ENCODE data around the gene PRRX1.

Gene PRRX1

DNA sequence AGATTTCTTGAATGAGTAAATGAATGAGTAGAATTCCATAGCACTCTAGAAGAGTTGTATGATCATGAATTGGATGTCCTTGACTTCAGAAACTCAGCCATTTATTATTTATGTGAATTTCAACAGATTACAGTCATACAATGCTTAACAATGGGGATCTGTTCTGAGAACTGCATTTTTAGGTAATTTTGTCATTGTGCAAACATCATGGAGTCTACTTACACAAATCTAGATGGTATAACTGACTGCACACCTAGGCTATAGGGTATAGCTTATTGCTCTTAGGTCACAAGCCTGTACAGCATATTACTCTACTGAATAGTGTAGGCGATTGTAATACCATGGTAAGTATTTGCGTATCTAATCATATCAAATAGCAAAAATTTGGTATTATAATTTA is 59.6 kb downstream of the PRRX1 start:
- no peak for DNase-seq

DNA sequence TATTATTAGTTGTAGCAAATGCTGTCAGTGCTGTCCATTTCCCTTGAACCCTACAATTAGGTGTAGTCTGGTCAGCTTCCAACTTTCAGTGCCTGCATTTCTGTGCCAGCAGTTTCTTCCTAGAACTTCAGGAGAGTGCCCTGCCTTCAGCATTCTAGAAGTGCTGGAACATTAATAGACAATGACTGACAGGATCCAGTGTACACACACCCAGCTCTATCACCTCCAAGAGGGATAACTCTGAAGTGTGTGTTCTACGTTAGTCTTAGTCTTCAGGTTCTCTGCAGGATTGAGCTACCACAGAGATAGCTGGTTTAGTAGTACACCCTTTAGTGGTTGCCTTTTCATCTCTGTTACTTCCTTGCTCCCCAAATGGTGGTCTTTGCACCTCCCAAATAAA is 61.4 kb downstream of the PRRX1 start:
- no peak for DNase-seq

DNA sequence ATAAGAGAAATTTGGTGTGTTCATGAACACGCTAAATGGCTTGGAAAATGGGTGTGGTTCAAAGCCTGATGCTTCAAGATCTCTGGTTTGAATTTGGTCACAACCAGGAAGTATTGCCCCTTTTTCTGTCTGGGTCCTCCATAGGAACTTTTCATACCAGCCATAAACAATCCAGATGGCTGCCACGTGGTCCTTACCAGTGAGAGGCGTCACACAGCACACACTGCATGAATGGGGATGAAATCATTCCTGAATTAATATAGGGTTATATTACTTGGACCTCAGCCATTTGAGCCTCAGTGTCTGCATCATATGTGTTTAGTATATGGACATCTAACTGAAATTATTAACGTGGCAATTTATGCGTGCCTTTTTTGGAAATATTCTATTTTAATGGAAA is 64.0 kb downstream of the PRRX1 start:
- DNase-seq = no peak

DNA sequence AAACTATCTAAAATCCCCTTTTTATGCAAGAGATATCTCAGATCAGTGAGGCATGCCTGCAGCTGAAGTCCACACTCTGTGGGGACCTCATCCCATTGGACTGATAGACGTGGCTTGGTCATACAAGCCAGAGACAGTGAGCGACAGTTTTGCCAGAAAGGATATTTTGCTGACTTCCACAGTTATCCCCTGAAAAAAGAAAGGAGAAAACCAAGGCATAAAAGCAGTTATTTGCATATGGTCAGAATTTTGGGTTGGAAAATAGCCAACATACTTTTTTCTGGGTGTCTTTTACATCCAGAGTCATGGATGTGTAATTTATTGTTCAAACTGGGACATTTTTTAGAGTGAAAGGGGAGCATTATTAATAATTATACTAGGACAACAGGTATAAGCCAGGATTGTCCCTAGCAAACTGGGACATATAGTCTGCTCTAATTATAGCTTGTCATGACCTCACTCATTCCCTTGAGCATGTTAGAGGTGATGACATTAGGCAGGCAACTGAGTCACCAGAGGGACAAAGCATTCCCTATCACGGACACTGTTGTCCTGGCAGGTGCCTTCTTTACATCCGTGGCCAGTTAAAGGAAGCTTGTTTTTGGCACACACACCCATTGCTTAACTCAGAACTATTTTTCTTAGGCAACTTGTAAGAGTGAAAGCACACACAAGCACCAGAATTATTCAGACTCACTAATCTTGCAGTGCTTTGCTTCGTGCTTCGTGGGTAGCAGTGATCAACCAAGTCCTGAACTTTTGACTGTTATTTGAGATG is 65.5 kb downstream of the PRRX1 start:
- no peak for DNase-seq

DNA sequence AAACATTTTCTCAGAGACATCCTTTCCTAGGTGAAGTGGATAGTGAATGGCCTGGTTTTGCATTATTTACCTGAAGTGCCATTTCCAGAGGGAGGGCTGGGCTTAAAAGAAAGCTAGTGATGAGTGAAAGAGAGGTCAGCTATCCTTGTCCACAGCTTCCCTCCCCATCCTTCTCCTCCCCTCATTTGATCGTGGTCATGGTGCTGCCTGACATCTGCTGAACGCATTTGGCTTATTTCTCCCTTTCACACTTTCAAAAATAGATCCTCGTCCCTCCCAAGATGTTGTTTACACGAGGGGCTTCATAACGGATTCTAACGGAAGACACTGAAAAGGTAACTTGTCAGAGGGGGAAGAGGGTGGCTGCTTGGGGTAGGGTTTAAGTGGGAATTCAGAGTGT is 66.1 kb downstream of the PRRX1 start:
- no peak for DNase-seq

DNA sequence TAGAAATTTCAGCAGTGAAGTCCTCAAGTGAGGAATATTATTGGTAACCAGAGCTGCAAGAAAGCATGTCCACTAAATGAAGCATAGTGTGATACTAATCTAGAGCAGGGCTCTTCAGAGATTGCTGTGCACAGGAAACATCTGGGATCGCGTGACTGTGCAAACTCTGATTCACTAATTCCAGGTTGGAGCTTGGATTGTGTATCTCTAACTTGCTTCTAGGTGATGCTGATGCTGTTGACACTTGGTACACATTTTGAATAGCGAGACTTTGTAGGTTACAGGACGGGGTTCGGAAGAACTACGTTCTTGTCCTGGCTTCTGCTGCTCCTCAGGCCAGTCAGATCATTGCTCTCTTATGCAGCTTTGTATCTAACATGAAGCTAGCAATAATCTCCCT is 66.5 kb downstream of the PRRX1 start:
- DNase-seq = no peak

DNA sequence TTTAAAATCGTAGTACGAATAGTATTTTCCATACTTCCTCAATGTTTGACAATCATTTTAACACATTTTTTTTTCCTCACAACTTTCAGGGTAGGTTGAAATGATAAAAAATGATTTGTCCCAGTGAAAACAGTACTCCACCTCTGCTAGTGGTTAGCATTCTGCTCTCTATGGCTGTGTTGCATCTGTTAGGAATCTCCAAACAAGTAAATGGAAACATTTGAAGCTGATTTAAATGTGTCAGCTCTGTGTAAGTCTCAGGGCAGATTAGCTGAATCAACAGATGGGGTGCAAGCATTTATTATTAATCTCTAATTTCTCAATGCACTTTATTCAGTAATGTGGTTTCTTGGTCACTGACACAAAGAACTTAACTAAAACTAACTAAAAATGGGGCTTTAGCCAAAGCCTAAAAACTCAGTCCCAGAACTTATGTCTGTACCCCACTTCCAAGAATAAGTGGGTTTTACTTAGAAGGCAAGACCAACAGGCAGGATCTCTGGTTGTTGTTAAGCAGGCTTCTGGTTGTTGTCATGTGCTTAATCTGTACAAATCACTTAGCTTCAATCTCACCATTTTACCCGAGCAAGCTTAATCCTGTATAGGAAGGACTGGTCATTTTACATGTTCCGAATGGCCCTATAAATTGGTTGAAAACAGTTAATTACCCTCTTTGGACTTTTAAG is 67.8 kb downstream of the PRRX1 start:
- DNase-seq = no peak

DNA sequence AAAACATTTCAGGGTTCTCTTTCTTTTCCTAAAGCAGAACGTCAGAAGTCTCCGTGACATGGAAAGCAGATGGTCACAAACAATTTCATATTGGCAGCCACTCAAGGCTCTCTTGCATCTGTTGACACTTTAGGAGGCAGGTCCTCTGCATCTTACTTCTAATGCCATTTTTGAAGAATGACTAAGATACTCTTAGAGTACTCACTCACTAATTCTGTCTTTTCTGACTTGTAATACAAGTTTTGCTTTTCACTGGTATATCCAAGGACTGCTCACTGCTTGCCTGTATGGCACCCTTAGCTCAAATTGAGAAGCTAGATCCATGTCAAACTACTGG is 68.3 kb downstream of the PRRX1 start:
- DNase-seq = no peak

DNA sequence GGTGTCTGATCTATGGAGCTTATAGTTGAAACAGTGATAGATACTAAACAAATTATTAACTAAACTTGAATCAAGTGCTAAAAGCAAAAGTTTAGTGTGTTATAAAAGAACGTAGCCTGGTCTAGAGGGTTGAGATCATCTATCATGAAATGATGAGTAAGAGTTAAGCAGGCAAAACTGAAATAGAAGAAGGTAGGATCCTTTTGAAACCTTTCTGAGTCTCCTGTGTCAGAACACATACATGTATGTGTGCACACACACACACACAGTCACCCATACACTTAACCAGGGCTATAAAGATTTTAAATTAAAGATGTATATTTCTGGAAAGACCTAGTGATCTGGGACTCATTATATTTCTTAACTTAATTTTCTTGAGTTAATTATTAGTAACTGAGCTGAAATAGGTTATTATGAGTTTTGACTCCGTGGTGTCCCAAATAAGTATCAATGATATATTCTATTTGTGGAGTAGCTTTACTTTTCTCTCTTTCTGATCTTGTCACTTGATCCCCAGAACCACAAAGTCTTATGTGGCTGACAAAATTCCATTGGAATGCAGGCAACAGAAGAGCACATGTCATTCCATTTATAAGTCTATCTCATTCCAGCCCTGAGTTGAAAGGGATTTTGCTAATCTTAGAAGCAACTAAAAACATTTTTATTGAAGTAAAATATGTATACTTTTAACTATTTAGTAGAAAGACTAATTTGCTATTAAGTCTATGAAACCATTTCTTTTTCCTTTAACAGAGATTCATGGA is 70.7 kb downstream of the PRRX1 start:
- DNase-seq = no peak

DNA sequence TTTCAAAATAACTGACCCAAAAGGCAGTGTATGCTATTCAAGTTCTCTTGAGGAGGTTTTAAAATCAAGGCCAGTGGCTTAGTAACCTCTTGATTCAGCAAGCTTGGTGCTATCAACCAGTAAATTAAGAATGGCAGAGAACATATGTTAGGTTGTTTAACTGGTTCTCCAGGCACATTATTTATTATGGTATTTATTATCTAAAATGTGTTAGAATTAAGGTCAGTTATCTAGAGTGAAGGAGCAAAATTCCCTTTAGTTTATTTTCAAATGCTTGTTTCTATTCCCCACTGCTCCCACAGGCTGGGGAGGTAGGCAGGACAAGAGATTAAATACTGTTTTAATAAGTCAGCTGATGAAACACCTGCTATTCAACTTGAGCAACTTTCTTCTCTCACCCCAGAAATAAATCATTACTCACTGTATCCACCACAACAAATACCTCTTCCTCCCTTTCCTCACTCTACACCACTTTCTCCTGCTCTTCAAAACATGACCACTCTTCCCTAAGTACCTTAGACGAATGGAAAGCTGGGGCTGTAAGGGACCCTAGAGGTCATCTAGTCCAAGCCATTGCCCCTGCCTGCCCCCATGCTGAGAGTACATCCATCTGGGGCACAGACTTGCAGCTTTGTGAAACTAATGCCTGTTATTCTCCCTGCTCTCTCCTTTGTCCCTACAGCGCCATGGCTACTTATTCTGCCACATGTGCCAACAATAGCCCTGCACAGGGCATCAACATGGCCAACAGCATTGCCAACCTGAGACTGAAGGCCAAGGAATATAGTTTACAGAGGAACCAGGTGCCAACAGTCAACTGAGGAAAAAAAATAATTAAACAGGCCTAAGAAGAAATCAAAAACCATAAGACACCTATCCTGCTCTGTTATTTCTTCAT is 71.7 kb downstream of the PRRX1 start:
- DNase-seq = no peak

DNA sequence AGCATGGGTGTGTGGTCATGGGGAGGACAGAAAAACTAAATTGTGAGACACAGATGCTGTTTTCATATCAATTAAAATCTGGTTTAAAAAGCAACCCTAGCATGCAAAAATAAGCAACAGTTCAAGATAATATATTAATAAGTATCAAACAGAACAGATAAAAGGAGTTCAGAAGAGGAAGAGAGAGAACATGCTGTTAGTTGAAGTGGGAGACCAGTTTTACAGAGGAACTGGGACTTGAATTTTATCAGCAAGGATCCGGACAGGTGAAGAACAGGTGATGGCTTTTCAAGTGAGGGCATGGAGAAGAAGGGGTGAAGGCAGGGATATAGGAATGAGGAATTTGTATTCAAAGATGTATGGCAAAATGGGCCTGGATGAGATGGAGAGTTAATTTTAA is 75.9 kb downstream of the PRRX1 start:
- no peak for DNase-seq

DNA sequence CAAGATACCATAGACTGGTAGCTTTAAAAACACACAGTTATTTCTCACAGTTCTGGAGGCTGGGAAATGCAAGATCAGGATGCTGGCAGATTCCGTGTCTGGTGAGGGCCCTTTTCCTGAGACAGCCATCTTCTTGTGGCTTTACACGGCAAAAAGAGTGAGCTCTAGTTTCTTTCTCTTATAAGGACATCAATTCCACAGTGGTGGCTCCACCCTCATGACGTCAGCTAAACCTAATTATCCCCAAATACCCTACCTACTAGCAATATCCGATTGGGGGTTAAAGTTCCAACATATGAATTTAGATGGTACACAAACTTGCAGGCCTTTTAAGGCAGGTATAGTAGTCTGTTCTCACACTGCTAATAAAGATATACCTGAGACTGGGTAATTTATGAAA is 77.7 kb downstream of the PRRX1 start:
- DNase-seq = no peak

DNA sequence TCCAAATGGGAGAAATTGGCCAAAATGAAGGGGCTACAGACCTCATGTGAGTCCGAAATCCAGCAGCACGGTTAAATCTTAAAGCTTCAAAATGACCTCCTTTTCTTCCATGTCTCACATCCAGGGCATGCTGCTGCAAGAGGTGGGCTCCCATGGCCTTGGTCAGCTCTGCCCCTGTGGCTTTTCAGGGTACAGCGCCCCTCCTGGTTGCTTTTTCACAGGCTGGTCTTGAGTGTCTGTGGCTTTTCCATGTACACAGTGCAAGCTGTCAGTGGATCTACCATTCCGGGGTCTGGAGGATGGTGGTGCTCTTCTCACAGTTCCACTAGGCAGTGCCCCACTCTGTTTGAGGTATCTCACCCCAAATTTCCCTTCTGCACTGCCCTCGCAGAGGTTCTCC is 78.7 kb downstream of the PRRX1 start:
- no peak for DNase-seq

DNA sequence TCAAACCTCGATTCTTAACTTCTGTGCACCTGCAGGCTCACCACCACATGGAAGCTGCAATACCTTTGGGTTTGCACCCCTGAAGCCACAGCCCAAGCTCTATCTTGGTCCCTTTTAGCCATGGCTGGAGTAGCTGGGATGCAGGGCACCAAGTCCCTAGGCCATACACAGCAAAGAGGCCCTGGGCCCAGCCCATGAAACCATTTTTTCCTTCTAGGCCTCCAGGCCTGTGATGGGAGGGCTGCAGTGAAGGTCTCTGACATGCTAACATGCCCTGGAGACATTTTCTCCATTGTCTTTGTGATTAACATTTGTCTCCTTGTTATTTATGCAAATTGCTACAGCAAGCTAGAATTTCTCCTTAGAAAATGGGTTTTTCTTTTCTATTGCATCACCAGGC is 79.2 kb downstream of the PRRX1 start:
- no peak for DNase-seq

DNA sequence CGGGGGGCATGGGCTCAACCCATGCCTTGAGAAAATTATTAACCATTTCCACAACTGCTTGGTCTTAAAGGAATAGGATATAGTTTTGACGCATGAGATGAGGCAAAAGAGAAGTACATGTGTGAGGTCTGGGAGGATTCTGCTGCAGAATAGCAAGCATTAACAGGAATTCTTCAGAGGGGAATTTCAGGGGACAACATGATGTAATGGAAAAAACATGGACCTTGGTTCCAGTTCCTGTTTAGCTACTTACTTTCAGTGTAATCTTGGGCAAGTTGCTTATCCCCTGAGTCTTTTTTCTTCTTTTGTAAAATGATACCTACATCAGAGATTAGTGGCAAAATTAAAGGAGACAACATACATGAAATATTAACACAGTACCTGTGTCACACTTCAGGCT is 85.6 kb downstream of the PRRX1 start:
- DNase-seq = no peak

DNA sequence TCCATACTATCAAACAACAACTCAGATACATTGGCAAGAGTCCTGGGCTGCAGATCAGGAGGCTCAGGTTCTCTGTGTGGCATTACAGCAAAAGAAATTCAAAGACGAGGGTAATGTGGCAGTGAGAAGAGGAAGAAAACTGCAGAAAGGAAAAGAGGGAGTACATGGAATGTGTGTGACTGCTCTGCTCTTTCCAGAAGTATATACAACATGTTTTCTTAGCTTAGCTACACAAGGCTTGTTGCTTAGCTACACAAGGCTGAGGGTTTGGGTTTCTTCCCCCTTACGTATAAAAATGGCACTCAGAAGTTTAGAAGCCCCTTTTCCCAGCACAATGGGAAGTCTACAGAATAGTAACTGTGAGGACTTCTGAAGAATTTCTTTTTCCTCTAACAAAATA is 86.0 kb downstream of the PRRX1 start:
- no peak for DNase-seq

DNA sequence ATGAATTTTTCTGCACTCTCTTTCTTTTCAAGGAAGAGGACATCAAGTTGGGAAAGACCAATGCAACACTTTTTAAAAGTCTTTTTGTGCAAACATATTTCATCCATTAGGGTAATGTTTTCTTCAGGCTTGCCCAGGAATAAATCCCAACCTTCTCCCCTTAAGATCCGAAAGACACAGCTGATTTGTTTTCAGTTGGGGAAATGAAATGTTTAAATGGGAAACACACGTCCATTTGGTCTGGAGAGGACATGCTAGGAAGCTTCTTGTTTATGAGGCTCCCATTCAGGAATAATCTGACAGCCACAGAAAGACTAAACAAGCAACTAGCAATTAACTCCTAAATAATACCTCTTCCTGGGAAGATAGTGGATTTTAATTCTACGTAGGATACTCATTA is 91.9 kb downstream of the PRRX1 start:
- DNase-seq = no peak

DNA sequence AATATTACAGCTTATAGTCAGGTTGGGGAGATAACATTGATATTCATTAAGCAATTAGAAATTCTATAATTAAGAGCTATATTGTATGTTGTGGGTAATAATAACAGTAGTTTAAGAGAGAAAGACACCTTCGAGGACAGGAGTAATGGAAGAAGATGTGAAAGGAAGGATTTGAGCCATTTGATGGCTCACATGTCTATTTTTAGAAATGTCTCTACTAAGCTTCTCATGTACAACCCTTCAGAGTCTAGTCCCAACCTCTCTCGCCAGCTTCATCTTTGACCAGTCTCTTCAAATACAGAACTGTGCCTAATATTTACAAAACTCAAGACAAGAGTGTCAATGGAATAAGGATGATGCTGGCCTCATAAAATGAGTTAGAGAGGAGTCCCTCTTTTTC is 95.1 kb downstream of the PRRX1 start:
- DNase-seq = no peak

DNA sequence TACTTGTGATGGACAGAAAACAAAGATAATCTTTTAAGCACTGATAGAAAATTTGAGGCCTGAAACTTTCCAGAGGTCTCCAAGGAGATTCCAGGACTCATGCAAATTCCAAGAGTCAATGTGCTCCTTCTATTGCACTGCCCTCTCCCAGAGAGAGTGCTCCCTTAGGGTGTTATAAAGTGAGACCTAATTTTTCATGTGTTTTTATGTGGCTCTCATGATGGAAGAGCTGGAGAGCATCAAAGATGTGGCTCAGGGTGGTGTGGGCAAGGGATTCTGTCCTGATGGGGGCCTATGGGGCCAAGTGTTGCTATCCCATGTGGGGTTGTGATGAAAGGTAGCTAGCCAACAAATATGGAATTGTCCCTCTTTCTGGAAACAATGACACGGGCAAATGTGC is 101.3 kb downstream of the PRRX1 start:
- no peak for DNase-seq

DNA sequence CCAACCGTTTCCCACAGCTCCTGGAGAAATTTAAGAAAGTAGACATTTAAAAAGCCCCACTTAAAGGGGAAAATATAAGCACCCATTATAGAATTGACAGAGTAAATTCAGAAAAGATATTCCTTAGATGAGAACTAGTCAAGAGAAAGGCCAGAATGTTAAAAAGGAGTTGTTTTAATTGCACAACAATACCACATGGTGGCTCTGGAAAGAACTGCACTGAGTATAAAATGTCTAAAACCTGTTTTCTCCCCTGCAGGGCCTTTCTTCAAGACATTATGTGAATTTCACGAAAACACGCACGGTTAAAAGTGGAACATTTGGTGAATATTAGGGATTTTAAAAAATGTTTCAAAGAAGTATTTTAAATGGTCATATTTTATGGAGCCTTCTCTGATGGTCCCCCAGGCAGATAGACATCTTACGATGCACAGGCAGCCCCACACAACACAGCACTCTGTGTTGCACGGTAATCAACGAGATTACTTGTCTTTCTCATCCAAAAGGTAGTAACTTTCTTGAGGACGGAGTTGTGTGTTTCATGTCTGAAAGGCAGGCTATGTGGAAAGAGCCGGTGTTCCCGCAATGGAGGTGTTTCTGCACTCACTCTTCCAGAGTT is 101.9 kb downstream of the PRRX1 start:
- DNase-seq = no peak

DNA sequence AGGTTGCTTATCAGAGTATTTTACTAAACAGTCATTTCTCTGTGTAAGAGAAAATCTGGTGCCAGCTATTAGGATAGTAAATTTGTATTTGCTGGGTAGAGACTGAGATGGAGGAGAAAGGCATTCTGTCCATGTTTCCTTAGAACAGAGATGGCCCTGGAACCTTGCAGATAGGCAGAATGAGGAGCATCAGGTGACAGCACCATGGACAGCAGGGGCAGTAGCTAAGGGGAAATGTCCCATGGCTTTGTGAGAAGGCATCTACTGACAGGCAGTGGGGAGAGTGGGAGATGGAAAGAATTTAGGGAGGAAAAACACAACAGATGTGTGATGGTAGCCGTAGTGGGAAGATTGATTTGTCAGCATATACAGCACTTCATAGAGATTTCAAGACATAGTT is 105.0 kb downstream of the PRRX1 start:
- DNase-seq = no peak

DNA sequence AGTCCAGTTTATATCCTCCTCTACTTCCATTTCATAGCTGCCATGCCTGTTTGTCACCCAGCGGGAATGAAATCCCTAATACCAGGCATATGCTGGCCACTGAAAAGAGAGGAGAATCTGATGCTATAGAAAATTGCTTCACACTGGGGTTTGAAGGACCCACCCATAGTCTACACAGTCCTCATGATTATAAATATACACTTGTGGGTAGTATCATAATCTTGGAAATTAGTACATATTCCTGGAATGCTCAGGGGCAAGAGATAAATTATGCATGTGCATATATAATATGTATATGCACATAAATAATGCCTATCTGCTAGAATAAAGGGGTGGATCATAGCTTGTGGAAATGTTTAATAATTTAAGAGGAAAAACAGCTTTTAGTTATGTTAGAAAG is 105.8 kb downstream of the PRRX1 start:
- no peak for DNase-seq

DNA sequence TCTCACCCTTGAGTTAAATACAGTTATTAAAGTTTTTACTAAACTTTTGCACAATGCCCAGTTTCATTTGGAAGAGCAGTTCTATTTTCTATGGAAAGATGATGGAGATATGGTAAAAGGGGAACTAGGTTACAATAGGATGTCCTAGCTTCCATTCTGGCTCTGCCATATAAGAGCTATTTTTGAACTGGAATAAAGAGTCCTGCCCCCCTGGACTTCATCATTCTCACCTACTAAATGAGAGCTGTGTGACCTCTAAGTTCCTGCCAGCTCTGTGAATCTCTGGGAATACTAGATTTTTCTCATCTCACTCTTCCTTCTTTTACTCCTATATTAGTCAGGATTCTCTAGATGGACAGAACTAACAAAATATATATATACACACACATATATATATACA is 106.3 kb downstream of the PRRX1 start:
- no peak for DNase-seq
